Neuron (in vitro differentiated cells): ENCODE measurements around the gene CSTPP1.
"Not testable (repeated sequence)": the region's sequence is repeated elsewhere in the genome, so short reads cannot be mapped to it uniquely, and the experiment has no call there.

ENCODE experiments used
- H2AFZ ChIP-seq: one replicate; pipeline ENCODE4 v1.6.1; 2013; ENCODE audit warnings: low read depth, mild to moderate bottlenecking, inconsistent platforms, low read length, moderate library complexity
- H3K27me3 ChIP-seq: one replicate; pipeline ENCODE4 v1.6.1; 2013; ENCODE audit warnings: low read length; ENCODE audit not compliant: insufficient read depth
- H3K36me3 ChIP-seq: one replicate; pipeline ENCODE4 v1.6.1; 2013; ENCODE audit warnings: low read length; ENCODE audit not compliant: insufficient read depth
- H3K4me1 ChIP-seq: one replicate; pipeline ENCODE4 v1.6.1; 2013; ENCODE audit warnings: low read length; ENCODE audit not compliant: insufficient read depth
- H3K4me3 ChIP-seq: 2 replicates; pipeline ENCODE4 v1.5.1; 2013; ENCODE audit warnings: mild to moderate bottlenecking, low read length, moderate library complexity
- H3K9me3 ChIP-seq: one replicate; pipeline ENCODE4 v1.6.1; 2013; ENCODE audit warnings: low read length

CSTPP1 gene

GRCh38 chr11:47111318-47111804, 174.8 kb downstream of the CSTPP1 start:
- H2AFZ ChIP-seq = no peak overlapping the region

GRCh38 chr11:47112941-47113340, 176.4 kb downstream of the CSTPP1 start:
- not testable (repeated sequence) for H3K27me3 ChIP-seq, H2AFZ ChIP-seq, H3K4me3 ChIP-seq, H3K4me1 ChIP-seq, H3K36me3 ChIP-seq, H3K9me3 ChIP-seq

More at GRCh38 chr11:47111318-47111804, 174.8 kb downstream of the CSTPP1 start:
- H3K27me3 ChIP-seq = no peaks in the 10 kb centered on the region
- H3K4me1 ChIP-seq = peaks cover 10% of the 10 kb centered on the region
- no peak overlapping the region for H3K4me3 ChIP-seq
- no peaks in the 10 kb centered on the region for H3K9me3 ChIP-seq
- no peaks in the 10 kb centered on the region for H3K36me3 ChIP-seq

- not testable (repeated sequence) for H2AFZ ChIP-seq, H3K4me1 ChIP-seq, H3K36me3 ChIP-seq, H3K27me3 ChIP-seq, H3K9me3 ChIP-seq, H3K4me3 ChIP-seq
Measured at GRCh38 chr11:47118958-47119688, 182.6 kb downstream of the CSTPP1 start.

- Histone ChIP-seq H3K36me3 (no peaks in the 10 kb centered on the region), H3K4me1 (peaks cover 5% of the 10 kb centered on the region), H3K9me3 (no peaks in the 10 kb centered on the region), H3K4me3 (no peak overlapping the region), H2AFZ (no peak overlapping the region), H3K27me3 (no peaks in the 10 kb centered on the region)
Measured at GRCh38 chr11:47121056-47121455, 184.5 kb downstream of the CSTPP1 start.

GRCh38 chr11:47121731-47122130, 185.2 kb downstream of the CSTPP1 start:
- H3K27me3 ChIP-seq = no peaks in the 10 kb centered on the region
- no peak overlapping the region for H2AFZ ChIP-seq
- no peaks in the 10 kb centered on the region for H3K36me3 ChIP-seq
- no peak overlapping the region for H3K4me3 ChIP-seq
- H3K9me3 ChIP-seq = no peaks in the 10 kb centered on the region
- peaks cover 5% of the 10 kb centered on the region for H3K4me1 ChIP-seq

- Histone ChIP-seq H3K4me1 (peaks cover 5% of the 10 kb centered on the region), H3K4me3 (no peak overlapping the region), H3K27me3 (no peaks in the 10 kb centered on the region), H3K9me3 (no peaks in the 10 kb centered on the region), H3K36me3 (no peaks in the 10 kb centered on the region), H2AFZ (no peak overlapping the region)
Measured at GRCh38 chr11:47123094-47123493, 186.5 kb downstream of the CSTPP1 start.

- peaks cover 5% of the 10 kb centered on the region for H3K4me1 ChIP-seq
- no peaks in the 10 kb centered on the region for H3K9me3 ChIP-seq
- no peaks in the 10 kb centered on the region for H3K36me3 ChIP-seq
- no peak overlapping the region for H3K4me3 ChIP-seq
- H2AFZ ChIP-seq = no peak overlapping the region
- H3K27me3 ChIP-seq = no peaks in the 10 kb centered on the region
Measured at GRCh38 chr11:47124675-47125074, 188.1 kb downstream of the CSTPP1 start.

GRCh38 chr11:47125083-47125482, 188.5 kb downstream of the CSTPP1 start:
- no peaks in the 10 kb centered on the region for H3K36me3 ChIP-seq
- H3K4me3 ChIP-seq = no peak overlapping the region
- H3K4me1 ChIP-seq = peaks cover 7% of the 10 kb centered on the region
- no peaks in the 10 kb centered on the region for H3K27me3 ChIP-seq
- no peaks in the 10 kb centered on the region for H3K9me3 ChIP-seq
- H2AFZ ChIP-seq = no peak overlapping the region

- Histone ChIP-seq H3K9me3 (no peaks in the 10 kb centered on the region), H3K27me3 (no peaks in the 10 kb centered on the region), H3K4me1 (peaks cover 22% of the 10 kb centered on the region), H2AFZ (no peak overlapping the region), H3K4me3 (no peak overlapping the region), H3K36me3 (no peaks in the 10 kb centered on the region)
Measured at GRCh38 chr11:47127213-47127612, 190.7 kb downstream of the CSTPP1 start.

GRCh38 chr11:47130543-47130942, 194.0 kb downstream of the CSTPP1 start:
- peaks cover 19% of the 10 kb centered on the region for H3K4me1 ChIP-seq
- H3K27me3 ChIP-seq = no peaks in the 10 kb centered on the region
- H3K4me3 ChIP-seq = no peak overlapping the region
- H2AFZ ChIP-seq = no peak overlapping the region
- H3K36me3 ChIP-seq = no peaks in the 10 kb centered on the region
- no peaks in the 10 kb centered on the region for H3K9me3 ChIP-seq

- Histone ChIP-seq H3K36me3 (no peaks in the 10 kb centered on the region), H3K27me3 (no peaks in the 10 kb centered on the region), H3K4me1 (peaks cover 19% of the 10 kb centered on the region), H3K9me3 (no peaks in the 10 kb centered on the region), H2AFZ (no peak overlapping the region), H3K4me3 (no peak overlapping the region)
Measured at GRCh38 chr11:47131136-47131535, 194.6 kb downstream of the CSTPP1 start.

GRCh38 chr11:47132490-47132889, 195.9 kb downstream of the CSTPP1 start:
- no peaks in the 10 kb centered on the region for H3K9me3 ChIP-seq
- peaks cover 19% of the 10 kb centered on the region for H3K4me1 ChIP-seq
- peaks cover under 1% of the 10 kb centered on the region for H3K36me3 ChIP-seq
- H3K4me3 ChIP-seq = no peak overlapping the region
- no peaks in the 10 kb centered on the region for H3K27me3 ChIP-seq
- H2AFZ ChIP-seq = no peak overlapping the region

- H2AFZ ChIP-seq = no peak overlapping the region
- no peaks in the 10 kb centered on the region for H3K27me3 ChIP-seq
- peaks cover 19% of the 10 kb centered on the region for H3K4me1 ChIP-seq
- no peaks in the 10 kb centered on the region for H3K9me3 ChIP-seq
- no peak overlapping the region for H3K4me3 ChIP-seq
- H3K36me3 ChIP-seq = peaks cover 4% of the 10 kb centered on the region
Measured at GRCh38 chr11:47132981-47133380, 196.4 kb downstream of the CSTPP1 start.

GRCh38 chr11:47136327-47136726, 199.8 kb downstream of the CSTPP1 start:
- no peaks in the 10 kb centered on the region for H3K9me3 ChIP-seq
- H2AFZ ChIP-seq = no peak overlapping the region
- peaks cover 5% of the 10 kb centered on the region for H3K4me1 ChIP-seq
- no peaks in the 10 kb centered on the region for H3K27me3 ChIP-seq
- peaks cover 16% of the 10 kb centered on the region for H3K36me3 ChIP-seq
- no peak overlapping the region for H3K4me3 ChIP-seq
